CD4-positive, alpha-beta T cell treated with Interleukin-17A for 4 hours (primary cell): ENCODE data around the gene CATSPERZ.

Source experiments
- DNase-seq: peaks from one replicate; pipeline ENCODE4 v3.0.0-alpha.2; 2020; ENCODE audit warnings: mixed read lengths

Gene CATSPERZ

GRCh38 chr11:64342869-64343745 lies 42.9 kb downstream of the CATSPERZ start:
- DNase-seq = no peak

GRCh38 chr11:64343767-64344559 lies 43.8 kb downstream of the CATSPERZ start:
- DNase-seq = no peak

GRCh38 chr11:64344787-64345186 lies 44.6 kb downstream of the CATSPERZ start:
- no peak for DNase-seq

GRCh38 chr11:64347193-64347867 lies 47.2 kb downstream of the CATSPERZ start:
- DNase-seq = no peak

DNA sequence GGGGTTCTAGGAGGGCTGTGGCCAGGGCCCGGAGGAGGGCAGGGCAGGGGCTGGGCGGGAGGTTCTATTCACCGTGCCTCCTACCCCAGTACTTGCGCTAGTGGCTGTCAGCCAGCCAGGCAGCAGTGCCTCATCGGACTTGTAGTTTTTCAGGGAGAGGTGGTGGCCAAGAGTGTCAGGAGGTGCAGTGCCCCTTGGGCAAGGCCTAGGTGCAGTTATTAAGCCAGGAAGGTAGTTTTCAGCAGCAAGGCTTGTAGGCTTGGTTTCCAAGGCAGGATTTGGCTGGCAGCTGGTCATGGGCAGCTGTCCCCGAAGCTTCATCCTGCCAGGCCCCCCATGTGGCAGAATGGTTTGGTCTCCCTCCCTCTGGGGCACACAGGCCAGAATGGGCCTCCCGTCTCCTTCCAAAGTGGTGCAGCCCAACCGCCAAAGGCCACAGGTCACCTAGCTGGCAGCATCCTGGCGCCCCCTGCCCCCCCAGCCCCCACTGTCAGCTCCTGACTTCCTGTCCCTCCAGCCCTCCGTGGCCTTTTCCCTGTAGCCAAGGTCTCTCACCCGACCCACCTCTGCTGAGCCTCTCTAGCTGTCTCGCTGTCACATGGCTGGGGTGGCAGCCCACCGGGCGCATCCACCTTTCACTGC lies 48.3 kb downstream of the CATSPERZ start:
- no peak for DNase-seq

GRCh38 chr11:64349025-64349387 lies 48.8 kb downstream of the CATSPERZ start:
- DNase-seq = no peak

GRCh38 chr11:64349404-64349803 lies 49.2 kb downstream of the CATSPERZ start:
- no peak for DNase-seq

GRCh38 chr11:64351136-64351631 lies 51.0 kb downstream of the CATSPERZ start:
- no peak for DNase-seq

- no peak for DNase-seq
Measured at GRCh38 chr11:64352099-64352994, 52.2 kb downstream of the CATSPERZ start.

DNA sequence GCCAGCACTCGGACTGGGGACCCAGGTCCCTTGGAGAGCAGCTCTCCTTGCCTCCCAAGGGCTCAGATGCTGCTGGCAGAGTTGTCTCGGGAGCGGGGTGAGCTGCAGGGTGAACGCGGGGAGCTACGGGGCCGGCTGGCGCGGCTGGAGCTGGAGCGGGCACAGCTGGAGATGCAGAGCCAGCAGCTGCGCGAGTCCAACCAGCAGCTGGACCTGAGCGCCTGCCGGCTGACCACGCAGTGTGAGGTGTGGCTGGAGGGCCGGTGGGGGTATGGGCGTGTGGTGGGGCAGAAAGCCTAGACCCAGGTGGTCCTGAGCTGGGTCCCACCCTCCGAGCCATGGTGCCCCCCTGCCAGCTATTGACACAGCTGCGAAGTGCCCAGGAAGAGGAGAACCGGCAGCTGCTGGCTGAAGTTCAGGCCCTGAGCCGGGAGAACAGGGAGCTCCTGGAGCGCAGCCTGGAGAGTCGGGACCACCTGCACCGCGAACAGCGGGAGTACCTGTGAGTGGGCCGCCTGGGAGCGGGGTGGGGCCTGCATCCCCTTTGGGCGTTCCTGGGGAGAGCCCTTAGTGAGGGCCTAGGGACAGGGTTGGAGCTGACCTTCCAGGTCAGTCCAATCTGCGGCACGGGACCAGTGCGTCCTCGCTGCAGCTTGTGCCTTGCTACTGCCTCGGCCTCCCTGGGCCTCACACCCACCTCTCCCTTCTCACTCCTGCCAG lies 53.0 kb downstream of the CATSPERZ start:
- no peak for DNase-seq

DNA sequence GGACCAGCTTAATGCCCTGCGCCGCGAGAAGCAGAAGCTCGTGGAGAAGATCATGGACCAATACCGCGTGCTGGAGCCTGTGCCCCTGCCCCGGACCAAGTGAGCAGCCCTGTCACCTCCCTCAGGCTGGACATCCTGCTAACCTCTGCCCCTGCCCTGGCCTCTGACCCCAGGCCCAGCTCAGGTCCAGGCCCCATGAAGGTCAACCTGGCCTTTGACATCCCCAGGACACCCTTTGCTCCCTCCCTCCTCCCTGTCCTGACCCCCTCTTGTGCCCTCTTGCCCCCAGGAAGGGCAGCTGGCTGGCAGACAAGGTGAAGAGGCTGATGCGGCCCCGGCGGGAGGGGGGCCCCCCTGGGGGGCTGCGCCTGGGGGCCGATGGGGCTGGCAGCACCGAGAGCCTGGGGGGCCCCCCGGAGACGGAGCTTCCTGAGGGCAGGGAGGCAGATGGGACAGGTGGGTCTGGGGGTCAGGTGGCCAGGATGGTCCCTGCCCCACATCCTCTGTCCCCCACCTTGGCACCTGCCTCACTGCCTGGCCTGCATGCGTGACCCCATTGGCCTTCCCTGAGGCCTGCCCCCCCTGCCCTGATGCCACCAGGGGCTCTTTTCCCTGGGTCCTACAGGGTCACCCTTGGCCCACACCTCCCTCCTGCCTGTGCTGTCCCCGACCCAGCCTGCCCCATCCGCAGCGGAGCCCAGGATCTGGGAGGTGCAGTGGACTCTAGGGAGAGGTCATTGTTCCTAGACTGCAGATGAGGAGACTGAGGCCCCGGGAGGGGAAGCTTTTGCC lies 53.8 kb downstream of the CATSPERZ start:
- no peak for DNase-seq
